Activated T-helper 2 cell treated with anti-CD3 and anti-CD28 coated beads, Interferon-gamma antibody, Interleukin-2, Interleukin-4, amounts not matched to agents 10 μg/mL and 5 μg/mL and 100 μg/mL, durations not matched to agents 14 hours and 24 hours and 36 hours (primary cell): Measurements from ENCODE around the gene PTPN2. TPM values are rescaled to one million over a fixed set of nuclear protein-coding genes. Genes with fewer than 3 reads are reported as not detected.

Experiments
- DNase-seq: peaks from one replicate; pipeline ENCODE4 v3.0.0; 2021; ENCODE audit warnings: low spot score
- H3K27ac Mint-ChIP-seq: one replicate; pipeline ENCODE4 v1.8.0; 2021; ENCODE audit warnings: mixed read lengths
- H3K27me3 Mint-ChIP-seq: one replicate; pipeline ENCODE4 v1.8.0; 2021; ENCODE audit warnings: low read depth, mixed read lengths
- H3K36me3 Mint-ChIP-seq: one replicate; pipeline ENCODE4 v1.8.0; 2021; ENCODE audit warnings: low read depth, mixed read lengths
- H3K4me1 Mint-ChIP-seq: one replicate; pipeline ENCODE4 v1.8.0; 2021; ENCODE audit warnings: low read depth, mixed read lengths
- H3K4me3 Mint-ChIP-seq: one replicate; pipeline ENCODE4 v1.8.0; 2021; ENCODE audit warnings: low read depth, mild to moderate bottlenecking, moderate library complexity, mixed read lengths
- H3K9me3 Mint-ChIP-seq: one replicate; pipeline ENCODE4 v1.8.0; 2021; ENCODE audit warnings: mixed read lengths
- intact Hi-C: fragments of 100-400 bp; cut with micrococcal nuclease; formaldehyde crosslinking; loops from one replicate; pipeline ENCODE4 v1.15.1; 2023
- total RNA-seq: library from RNA; stranded (reverse); gene quantifications from 2 replicates; pipeline ENCODE4 v1.2.3, GENCODE V29; 2022

Gene PTPN2
- total RNA-seq, 1 donor from 2014 or later, result 60.6 TPM

DNA sequence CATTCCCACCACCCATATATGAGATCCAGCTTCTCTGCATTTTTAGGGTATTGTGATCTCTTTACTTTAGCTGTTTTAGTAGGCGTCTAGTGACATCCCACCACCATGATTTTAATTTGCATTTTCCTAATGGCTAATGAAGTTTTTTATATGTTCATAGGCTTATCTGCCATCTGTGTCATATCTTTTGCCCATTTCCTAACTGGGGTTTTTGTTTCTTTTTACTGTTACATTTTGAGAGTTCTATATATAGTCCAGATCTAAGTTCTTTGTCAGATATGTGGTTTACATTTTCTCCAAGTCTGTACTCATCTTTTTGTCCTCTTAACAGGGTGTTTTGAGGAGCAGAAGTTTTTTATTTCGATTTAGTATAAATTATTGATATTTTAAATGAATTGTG lies 39.6 kb downstream of the PTPN2 start:
- H3K4me3 Mint-ChIP-seq, result peak overlapping the region; percentile 33
- no peak for DNase-seq
- no peaks in the 10 kb centered on the region for H3K27me3 Mint-ChIP-seq
- H3K27ac Mint-ChIP-seq, result peak overlapping the region; percentile 65
- H3K4me1 Mint-ChIP-seq, result peaks cover 77% of the 10 kb centered on the region
- peaks cover 5% of the 10 kb centered on the region for H3K9me3 Mint-ChIP-seq
- H3K36me3 Mint-ChIP-seq, result peaks cover 80% of the 10 kb centered on the region
- intact Hi-C loops, result no loop called here

DNA sequence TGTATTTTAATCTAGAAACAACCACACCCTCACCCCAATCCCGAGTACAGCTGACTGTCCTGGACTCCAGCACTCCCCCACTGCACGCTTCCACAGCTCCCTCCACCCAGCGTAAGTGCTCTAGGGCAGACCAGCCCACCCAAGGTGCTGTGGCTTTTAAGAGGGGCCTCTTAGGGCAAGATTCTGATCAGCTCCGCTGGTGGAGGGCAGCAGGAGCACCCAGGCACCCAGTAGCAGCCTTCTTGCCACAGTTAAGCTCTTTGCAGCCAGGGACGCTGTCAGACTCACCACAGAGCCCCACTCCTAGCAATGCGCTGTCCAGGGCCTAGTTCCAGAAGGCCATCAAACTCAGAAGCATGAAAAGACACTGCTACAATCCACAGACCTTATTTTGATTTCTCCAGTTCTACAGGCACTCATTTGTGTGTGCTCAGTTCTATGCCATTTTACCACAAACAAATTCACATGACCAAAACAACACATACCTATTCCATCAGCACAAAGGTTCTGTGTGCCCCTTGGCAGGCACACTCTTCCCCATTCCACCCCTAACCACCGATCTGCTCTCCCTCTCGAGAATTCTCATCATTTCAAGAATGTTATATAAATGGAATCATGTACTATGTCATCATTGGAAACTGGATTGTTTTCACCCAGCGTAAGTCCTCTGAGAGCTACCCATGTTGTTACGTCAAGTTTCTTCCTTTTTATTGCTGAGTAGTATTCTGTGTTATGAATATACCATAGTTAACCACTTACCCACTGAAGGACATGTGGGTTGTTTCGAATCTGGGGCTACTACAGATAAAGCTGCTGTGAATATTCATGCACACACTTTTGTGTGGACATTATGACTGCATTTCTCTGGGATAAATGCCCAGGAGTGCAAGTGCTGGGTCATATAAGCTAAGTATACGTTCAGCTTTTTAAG lies 40.4 kb downstream of the PTPN2 start:
- no peaks in the 10 kb centered on the region for H3K27me3 Mint-ChIP-seq
- peaks cover 75% of the 10 kb centered on the region for H3K36me3 Mint-ChIP-seq
- no peak for DNase-seq
- peaks cover 5% of the 10 kb centered on the region for H3K9me3 Mint-ChIP-seq
- H3K4me3 Mint-ChIP-seq, result no peak overlapping the region
- H3K27ac Mint-ChIP-seq, result peak overlapping the region; percentile 65
- peaks cover 77% of the 10 kb centered on the region for H3K4me1 Mint-ChIP-seq
- intact Hi-C loops, result no loop called here

DNA sequence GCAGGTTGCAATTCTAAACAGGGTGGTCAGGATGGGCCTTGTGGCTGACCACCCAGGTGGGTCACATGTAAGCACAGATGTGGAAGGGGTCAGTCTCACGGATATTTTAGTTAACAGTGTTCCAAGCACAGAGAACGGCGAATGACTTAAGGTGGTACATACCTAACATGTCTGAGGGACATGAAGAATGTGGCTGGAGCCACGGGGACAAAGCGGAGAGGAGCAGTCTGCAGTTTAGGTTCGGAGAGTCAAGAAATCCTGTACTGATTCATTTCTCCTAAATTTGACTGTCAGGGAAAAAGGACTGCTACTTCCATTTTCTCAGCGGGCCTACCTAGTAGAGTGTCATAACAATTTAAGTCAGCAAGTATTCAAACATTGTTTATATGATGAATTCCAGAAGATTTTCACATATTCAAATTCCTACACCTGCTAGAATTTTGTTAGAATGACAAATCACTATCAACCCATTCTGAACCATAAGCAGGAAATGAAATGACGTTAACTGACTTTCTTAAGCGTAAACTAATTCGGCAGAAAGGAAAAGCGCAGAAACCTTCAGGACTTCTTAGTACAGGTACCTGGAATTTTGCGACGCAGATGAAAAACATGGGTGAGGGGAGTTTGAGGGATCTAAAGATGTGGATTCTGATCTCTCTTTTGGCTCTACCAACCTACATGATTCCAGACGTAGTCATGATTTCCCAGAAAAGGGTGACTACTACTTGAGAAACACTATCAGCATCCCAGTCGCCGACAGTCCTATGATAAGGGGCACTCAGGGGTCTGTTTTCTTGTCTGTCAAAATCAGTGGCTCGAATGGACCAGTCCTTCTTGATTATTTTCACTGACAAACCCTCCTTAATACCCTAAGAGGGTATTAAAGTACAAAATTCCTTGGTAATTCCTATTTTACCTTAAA lies 41.3 kb downstream of the PTPN2 start:
- intact Hi-C loops, result no loop called here
- DNase-seq, result no peak
- H3K27me3 Mint-ChIP-seq, result no peaks in the 10 kb centered on the region
- no peak overlapping the region for H3K27ac Mint-ChIP-seq
- H3K9me3 Mint-ChIP-seq, result peaks cover 5% of the 10 kb centered on the region
- no peak overlapping the region for H3K4me3 Mint-ChIP-seq
- H3K4me1 Mint-ChIP-seq, result peaks cover 80% of the 10 kb centered on the region
- H3K36me3 Mint-ChIP-seq, result peaks cover 68% of the 10 kb centered on the region

DNA sequence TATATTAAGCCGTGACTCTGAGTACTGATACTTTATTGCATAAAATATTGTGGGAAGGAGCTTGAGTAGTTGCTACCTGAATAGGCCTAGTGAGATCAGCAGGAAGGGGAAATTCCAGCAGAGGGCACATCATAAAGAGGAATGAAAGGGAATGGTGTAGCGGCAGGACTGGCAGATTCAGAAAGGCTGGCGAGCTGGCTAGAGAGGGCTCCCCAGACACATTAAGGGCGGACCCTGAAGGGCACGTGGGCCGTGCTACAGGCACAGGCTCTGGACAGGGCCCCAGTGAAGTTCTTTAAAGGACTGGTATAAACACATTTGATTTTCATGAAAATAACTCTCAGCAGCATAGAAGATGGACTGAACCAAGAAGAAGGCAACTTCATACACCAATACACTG lies 43.0 kb downstream of the PTPN2 start:
- no peak overlapping the region for H3K27ac Mint-ChIP-seq
- peaks cover 80% of the 10 kb centered on the region for H3K4me1 Mint-ChIP-seq
- no peak for DNase-seq
- no peak overlapping the region for H3K4me3 Mint-ChIP-seq
- H3K36me3 Mint-ChIP-seq, result peaks cover 57% of the 10 kb centered on the region
- intact Hi-C loops, result no loop called here
- no peaks in the 10 kb centered on the region for H3K9me3 Mint-ChIP-seq
- no peaks in the 10 kb centered on the region for H3K27me3 Mint-ChIP-seq

DNA sequence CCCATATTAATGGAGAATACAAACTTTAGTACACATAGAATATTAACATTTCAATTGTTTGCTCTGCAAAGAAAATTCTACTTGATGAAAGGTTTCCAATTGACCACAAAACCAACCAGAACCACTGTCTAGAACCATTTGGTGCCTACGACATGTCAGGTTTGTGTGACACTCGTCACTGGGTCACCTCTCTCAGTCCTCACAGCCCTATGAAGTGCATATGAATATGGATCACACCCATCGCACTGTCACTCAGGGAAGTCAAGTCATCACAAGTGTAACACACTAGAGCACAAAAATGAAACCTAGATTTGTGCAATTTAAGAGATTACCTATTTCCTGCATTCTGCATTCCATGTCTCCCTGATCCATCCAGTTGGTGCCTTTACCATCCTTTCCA lies 43.7 kb downstream of the PTPN2 start:
- no peaks in the 10 kb centered on the region for H3K9me3 Mint-ChIP-seq
- peaks cover 77% of the 10 kb centered on the region for H3K4me1 Mint-ChIP-seq
- H3K27ac Mint-ChIP-seq, result peak overlapping the region; percentile 91
- intact Hi-C loops, result no loop called here
- no peak for DNase-seq
- H3K27me3 Mint-ChIP-seq, result no peaks in the 10 kb centered on the region
- H3K4me3 Mint-ChIP-seq, result peak overlapping the region; percentile 54
- peaks cover 56% of the 10 kb centered on the region for H3K36me3 Mint-ChIP-seq

DNA sequence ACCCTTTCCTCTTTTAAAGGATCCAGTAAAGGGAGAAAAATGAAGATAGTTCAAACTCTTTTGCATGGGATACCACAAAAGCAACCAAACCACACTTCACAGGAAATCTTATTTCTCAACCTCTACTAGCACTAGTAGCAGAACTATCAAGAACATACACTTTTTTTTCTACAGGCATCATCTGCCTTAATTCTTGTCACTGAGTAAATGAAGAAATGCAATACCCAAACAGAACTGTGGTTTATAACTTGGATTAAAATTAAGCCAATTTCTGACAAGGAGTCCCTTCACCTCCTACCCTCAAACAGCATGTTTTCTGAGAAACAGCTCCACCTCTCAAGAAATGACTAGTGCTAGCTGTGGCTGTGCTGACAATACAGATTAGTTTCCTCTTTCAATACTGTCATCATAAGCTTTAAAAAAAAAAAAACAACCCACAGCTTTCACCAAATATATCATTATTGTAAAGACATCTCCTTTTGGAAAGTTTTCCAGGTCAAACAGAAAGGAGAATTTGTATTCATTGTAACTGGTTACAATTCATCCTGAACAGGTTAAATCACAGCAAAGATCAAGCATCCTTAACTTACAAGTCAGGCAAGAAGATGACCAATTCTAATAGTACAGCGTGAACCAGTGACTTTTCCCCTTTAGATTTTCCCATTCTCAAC lies 44.4 kb downstream of the PTPN2 start:
- Mint-ChIP-seq H3K4me3 (peak overlapping the region; percentile 63), H3K27me3 (no peaks in the 10 kb centered on the region), H3K27ac (peak overlapping the region; percentile 91), H3K4me1 (peaks cover 70% of the 10 kb centered on the region), H3K9me3 (no peaks in the 10 kb centered on the region), H3K36me3 (peaks cover 54% of the 10 kb centered on the region)
- peak; percentile 52 for DNase-seq
- intact Hi-C loops, result loop anchor here (1.0 kb wide), 3 partner anchors 11 to 44 kb away; no protein-coding TSS in a partner anchor

DNA sequence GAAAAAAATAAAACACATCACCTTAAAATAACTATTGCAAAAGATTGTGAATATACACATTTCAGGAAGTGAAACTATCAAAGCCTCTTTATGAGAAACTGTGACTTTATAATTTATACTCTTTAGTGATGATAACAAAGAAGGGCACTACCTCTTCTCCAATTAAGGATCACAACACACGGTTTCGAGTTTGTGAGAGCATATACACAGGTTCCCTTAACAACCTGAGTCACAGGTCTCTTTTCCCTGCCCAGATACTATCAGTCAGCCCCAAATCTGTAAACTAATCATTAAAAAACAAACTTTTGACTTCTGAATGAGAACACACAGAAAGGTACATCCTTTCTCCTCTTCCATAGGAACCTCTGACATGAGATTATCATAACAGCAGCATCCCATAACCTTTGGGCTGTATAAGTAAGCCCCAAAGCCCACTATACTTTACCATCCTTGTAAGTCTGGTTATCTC lies 44.9 kb downstream of the PTPN2 start:
- H3K4me1 Mint-ChIP-seq, result peaks cover 65% of the 10 kb centered on the region
- peak overlapping the region; percentile 91 for H3K27ac Mint-ChIP-seq
- H3K27me3 Mint-ChIP-seq, result no peaks in the 10 kb centered on the region
- peak overlapping the region; percentile 63 for H3K4me3 Mint-ChIP-seq
- peaks cover 53% of the 10 kb centered on the region for H3K36me3 Mint-ChIP-seq
- no peaks in the 10 kb centered on the region for H3K9me3 Mint-ChIP-seq
- intact Hi-C loops, result loop anchor here (1.0 kb wide), 3 partner anchors 11 to 44 kb away; no protein-coding TSS in a partner anchor
- DNase-seq, result no peak

DNA sequence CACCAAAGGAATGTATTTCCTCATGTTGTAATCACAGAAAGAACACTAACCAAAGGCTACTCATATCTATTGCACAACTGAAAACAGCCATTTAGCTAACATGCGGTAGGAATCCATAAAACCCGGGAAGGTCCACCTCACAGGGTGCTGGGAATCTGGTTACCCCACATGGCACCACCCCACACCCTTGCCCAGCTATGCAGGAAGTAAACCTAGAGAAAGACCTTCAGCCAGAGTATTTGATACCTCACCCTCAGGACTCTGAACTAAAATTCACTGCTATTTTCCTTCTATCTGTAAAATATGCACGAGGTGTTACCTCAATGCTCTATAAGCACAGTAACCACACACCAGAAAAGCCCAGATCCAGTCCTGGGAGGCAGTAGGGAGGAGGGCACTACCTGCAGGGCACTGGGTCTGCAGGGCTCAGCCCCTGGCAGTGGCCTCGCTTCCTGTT lies 45.8 kb downstream of the PTPN2 start:
- no peaks in the 10 kb centered on the region for H3K9me3 Mint-ChIP-seq
- H3K4me1 Mint-ChIP-seq, result peaks cover 61% of the 10 kb centered on the region
- no peaks in the 10 kb centered on the region for H3K27me3 Mint-ChIP-seq
- intact Hi-C loops, result no loop called here
- peak overlapping the region; percentile 68 for H3K4me3 Mint-ChIP-seq
- peaks cover 52% of the 10 kb centered on the region for H3K36me3 Mint-ChIP-seq
- peak overlapping the region; percentile 80 for H3K27ac Mint-ChIP-seq
- no peak for DNase-seq

DNA sequence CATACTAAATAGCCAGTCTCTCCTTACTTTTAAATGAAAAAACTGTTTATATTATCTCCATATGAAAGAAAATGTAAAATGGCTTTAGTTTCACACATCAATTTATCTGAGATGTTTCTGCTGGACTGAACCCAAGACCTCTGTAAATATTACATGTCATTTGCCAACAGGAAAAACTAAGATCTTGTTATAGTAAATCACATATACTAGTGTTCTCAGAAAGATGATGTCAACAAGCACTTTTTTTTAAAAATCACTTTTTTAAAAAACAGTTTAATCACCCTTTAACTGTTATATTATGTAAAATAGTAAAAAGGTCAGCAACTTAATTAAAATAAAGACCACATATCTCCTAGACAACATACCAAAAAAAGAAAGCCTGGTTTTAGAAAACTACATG lies 46.3 kb downstream of the PTPN2 start:
- Mint-ChIP-seq H3K27me3 (no peaks in the 10 kb centered on the region), H3K27ac (peak overlapping the region; percentile 80), H3K36me3 (peaks cover 55% of the 10 kb centered on the region)

DNA sequence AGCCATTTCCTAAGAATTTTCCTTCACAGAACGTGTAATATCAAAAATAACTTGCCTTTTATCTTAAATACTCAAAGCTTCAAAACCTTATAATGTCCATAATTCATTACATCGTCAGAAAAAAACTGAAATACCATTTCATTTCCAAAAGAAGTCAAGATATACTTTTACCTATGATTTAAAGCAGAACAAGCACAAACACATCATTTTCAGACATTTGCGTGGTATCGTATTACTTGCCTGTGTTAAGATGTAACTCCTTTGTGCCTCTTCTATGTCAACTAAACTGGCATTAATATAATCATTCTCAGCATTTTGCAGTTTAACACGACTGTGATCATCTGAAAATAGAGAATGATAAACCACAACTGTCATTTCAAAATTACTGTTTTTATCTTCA lies 47.5 kb downstream of the PTPN2 start:
- Mint-ChIP-seq H3K4me3 (no peak overlapping the region), H3K36me3 (peaks cover 52% of the 10 kb centered on the region)

More for the DNA sequence above, 46.3 kb downstream of the PTPN2 start:
- Mint-ChIP-seq H3K4me1 (peaks cover 59% of the 10 kb centered on the region), H3K9me3 (no peaks in the 10 kb centered on the region), H3K4me3 (no peak overlapping the region)
- no peak for DNase-seq
- intact Hi-C loops, result no loop called here

DNA sequence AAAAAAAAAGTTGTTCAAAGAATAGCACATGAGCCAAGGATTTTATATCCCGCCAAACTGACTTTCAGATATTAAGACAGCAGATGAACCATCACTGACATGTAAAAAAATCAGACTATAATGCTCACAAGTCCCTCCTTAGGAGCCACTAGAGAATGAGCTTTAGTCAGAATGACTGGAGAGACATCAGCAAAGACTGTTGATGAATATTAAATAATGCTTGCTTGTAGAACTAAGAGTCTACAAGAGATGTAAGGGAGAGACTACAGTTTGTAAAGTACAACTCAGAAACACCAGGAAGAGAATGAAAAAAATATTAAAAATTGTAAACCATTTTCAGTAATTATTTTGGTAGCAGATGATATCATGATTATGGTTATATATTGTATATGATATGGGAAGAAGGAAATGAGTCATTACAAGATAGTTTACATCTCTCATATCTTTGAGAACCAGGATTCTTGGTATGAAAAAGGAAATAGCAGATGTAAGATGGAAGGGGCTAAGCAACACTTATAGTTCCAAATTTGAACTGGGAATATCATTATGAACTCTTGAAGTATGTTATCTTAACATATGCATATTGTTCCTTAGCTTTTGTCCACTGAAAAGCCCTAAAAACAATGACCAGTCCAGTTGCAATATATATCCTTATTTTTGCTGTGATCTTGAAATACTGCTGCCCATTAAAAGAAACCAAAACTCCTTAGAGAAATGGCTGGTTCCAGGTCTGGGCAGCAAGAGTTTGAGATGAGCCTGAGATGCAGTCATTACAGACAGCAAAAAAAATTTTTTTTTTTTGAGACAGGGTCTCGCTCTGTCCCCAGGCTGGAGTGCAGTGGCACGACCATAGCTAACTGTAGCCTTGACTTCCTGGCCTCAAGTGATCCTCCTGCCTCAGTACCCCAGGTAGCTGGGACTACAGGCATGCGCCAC lies 55.7 kb downstream of the PTPN2 start:
- no peak for DNase-seq
- Mint-ChIP-seq H3K4me3 (no peak overlapping the region), H3K9me3 (peaks cover 12% of the 10 kb centered on the region), H3K36me3 (peaks cover 86% of the 10 kb centered on the region), H3K4me1 (peaks cover 30% of the 10 kb centered on the region), H3K27ac (peak overlapping the region; percentile 38), H3K27me3 (no peaks in the 10 kb centered on the region)
- intact Hi-C loops, result loop anchor here (1.0 kb wide), 1 partner anchor 11 kb away; no protein-coding TSS in a partner anchor

More for the DNA sequence above, 47.5 kb downstream of the PTPN2 start:
- Mint-ChIP-seq H3K9me3 (no peaks in the 10 kb centered on the region), H3K27ac (no peak overlapping the region), H3K4me1 (peaks cover 50% of the 10 kb centered on the region), H3K27me3 (no peaks in the 10 kb centered on the region)
- DNase-seq, result no peak
- intact Hi-C loops, result no loop called here
